ENCODE data around the gene UGT1A7.

UGT1A7 gene

DNA sequence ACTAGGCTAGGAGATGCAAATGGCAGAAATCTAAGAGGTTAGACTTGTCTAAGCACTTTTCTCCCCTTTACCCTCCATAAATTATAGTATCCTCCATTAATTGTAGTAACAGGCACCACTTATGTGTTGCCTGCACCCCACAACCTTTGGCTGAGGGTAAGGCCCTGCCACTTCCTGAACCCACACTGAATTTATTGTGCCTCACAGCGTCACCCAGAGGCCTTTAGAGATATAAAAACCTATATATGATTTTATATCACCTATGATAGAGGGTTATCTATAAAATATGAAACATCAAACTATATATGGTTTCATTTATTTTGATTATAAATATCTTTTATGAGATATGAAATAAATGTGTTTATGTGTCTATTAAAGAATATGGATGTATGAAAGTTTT, 7.4 kb upstream of the UGT1A7 start:
- Histone ChIP-seq H3K27me3 (ENCODE audit: insufficient read depth, low read length) (no peaks in the 10 kb centered on the region; the same call in 1 of the 2 replicates), H3K27ac (ENCODE audit: low read depth, low read length, poor library complexity, severe bottlenecking) (no peak overlapping the region), H3K4me3 (ENCODE audit: low read depth, low read length, poor library complexity, severe bottlenecking) (no peak overlapping the region), H3K36me3 (ENCODE audit: insufficient read depth, low read length) (no peaks in the 10 kb centered on the region), H3K4me1 (ENCODE audit: insufficient read depth, low read length, severe bottlenecking) (no peaks in the 10 kb centered on the region), H3K79me2 (ENCODE audit: insufficient read depth, low read length) (no peaks in the 10 kb centered on the region), H4K20me1 (ENCODE audit: insufficient read depth, low read length) (no peaks in the 10 kb centered on the region), H2AFZ (ENCODE audit: low read length) (no peak overlapping the region), H3F3A (ENCODE audit: insufficient read depth, low read length) (no peaks in the 10 kb centered on the region), H3K9me3 (ENCODE audit: low read length) (no peaks in the 10 kb centered on the region), H3K9me2 (ENCODE audit: low read depth, low read length) (no peaks in the 10 kb centered on the region), H3K4me2 (ENCODE audit: low read length) (no peak overlapping the region), H3K9ac (ENCODE audit: low read length) (no peak overlapping the region)
- no peak for TF ChIP-seq EZH2 (IDR thresholded peaks at IDR 0.05; ENCODE audit: borderline replicate concordance, low read length)
- TF ChIP-seq, protein P1, sequence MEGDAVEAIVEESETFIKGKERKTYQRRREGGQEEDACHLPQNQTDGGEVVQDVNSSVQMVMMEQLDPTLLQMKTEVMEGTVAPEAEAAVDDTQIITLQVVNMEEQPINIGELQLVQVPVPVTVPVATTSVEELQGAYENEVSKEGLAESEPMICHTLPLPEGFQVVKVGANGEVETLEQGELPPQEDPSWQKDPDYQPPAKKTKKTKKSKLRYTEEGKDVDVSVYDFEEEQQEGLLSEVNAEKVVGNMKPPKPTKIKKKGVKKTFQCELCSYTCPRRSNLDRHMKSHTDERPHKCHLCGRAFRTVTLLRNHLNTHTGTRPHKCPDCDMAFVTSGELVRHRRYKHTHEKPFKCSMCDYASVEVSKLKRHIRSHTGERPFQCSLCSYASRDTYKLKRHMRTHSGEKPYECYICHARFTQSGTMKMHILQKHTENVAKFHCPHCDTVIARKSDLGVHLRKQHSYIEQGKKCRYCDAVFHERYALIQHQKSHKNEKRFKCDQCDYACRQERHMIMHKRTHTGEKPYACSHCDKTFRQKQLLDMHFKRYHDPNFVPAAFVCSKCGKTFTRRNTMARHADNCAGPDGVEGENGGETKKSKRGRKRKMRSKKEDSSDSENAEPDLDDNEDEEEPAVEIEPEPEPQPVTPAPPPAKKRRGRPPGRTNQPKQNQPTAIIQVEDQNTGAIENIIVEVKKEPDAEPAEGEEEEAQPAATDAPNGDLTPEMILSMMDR (IDR thresholded peaks at IDR 0.05; ENCODE audit: low read length) = peak; percentile 27; the same call in 1 of the 2 replicates

DNA sequence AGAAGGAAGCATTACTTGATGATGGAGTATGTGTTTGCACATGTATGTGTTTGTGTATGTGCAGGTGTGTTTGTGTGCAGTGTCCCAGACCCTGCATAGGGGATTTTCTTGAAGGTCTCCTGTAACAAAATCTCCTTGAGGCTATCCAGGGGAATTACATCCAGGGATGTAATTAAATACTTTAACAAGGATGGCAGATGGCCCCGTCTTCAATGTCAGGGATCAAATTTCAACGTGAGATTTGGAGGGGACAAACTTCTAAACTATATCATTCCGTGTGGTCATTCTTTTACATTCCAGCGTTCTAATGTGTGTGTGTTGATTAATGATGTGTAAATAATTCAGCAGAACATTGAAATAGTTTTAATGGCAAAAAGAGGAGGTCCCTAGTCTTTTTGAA, 6.7 kb upstream of the UGT1A7 start:
- Histone ChIP-seq H4K20me1 (ENCODE audit: insufficient read depth, low read length) (no peaks in the 10 kb centered on the region), H3K9me2 (ENCODE audit: low read depth, low read length) (no peaks in the 10 kb centered on the region)
- TF ChIP-seq, protein P1 (IDR thresholded peaks at IDR 0.05; ENCODE audit: low read length) = no peak
- TF ChIP-seq EZH2 (IDR thresholded peaks at IDR 0.05; ENCODE audit: borderline replicate concordance, low read length) = no peak

DNA sequence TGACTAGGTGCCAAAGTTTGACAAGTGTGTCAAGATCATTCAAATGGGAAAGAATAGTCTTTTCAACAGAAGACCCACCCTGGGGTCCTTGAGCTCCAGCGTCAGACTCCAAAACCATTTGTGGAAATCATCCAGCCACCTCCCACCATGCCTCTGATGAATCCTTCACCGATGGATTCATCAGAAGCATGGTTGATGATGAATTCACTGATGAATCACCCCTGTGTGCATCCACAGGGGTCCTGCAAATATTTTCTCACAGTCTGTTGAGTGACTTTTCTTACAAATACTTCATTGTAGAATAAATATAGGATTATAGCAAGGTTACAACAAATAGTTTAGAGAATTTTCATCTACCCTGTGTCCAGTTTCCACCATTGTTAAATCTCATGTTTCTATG, 5.7 kb upstream of the UGT1A7 start:
- Histone ChIP-seq H3K9me2 (ENCODE audit: low read depth, low read length) (no peaks in the 10 kb centered on the region), H3K79me2 (ENCODE audit: insufficient read depth, low read length) (no peaks in the 10 kb centered on the region), H3K4me1 (ENCODE audit: insufficient read depth, low read length, severe bottlenecking) (no peaks in the 10 kb centered on the region), H3K9me3 (ENCODE audit: low read length) (no peaks in the 10 kb centered on the region), H3K27ac (ENCODE audit: low read depth, low read length, poor library complexity, severe bottlenecking) (no peak overlapping the region), H3K4me2 (ENCODE audit: low read length) (no peak overlapping the region), H3F3A (ENCODE audit: insufficient read depth, low read length) (no peaks in the 10 kb centered on the region), H3K9ac (ENCODE audit: low read length) (no peak overlapping the region), H3K36me3 (ENCODE audit: insufficient read depth, low read length) (no peaks in the 10 kb centered on the region), H2AFZ (ENCODE audit: low read length) (no peak overlapping the region), H3K4me3 (ENCODE audit: low read depth, low read length, poor library complexity, severe bottlenecking) (no peak overlapping the region), H4K20me1 (ENCODE audit: insufficient read depth, low read length) (no peaks in the 10 kb centered on the region), H3K27me3 (ENCODE audit: insufficient read depth, low read length) (no peaks in the 10 kb centered on the region; the same call in 1 of the 2 replicates)
- TF ChIP-seq, protein P1 (IDR thresholded peaks at IDR 0.05; ENCODE audit: low read length) = no peak

More for the DNA sequence above, 6.7 kb upstream of the UGT1A7 start:
- H3F3A ChIP-seq (ENCODE audit: insufficient read depth, low read length) = no peaks in the 10 kb centered on the region
- no peak overlapping the region for H3K27ac ChIP-seq (ENCODE audit: low read depth, low read length, poor library complexity, severe bottlenecking)
- H3K4me1 ChIP-seq (ENCODE audit: insufficient read depth, low read length, severe bottlenecking) = no peaks in the 10 kb centered on the region
- H3K4me2 ChIP-seq (ENCODE audit: low read length) = no peak overlapping the region
- no peak overlapping the region for H3K9ac ChIP-seq (ENCODE audit: low read length)
- no peaks in the 10 kb centered on the region for H3K36me3 ChIP-seq (ENCODE audit: insufficient read depth, low read length)
- H3K79me2 ChIP-seq (ENCODE audit: insufficient read depth, low read length) = no peaks in the 10 kb centered on the region
- no peak overlapping the region for H2AFZ ChIP-seq (ENCODE audit: low read length)
- H3K9me3 ChIP-seq (ENCODE audit: low read length) = no peaks in the 10 kb centered on the region
- no peaks in the 10 kb centered on the region; the same call in 1 of the 2 replicates for H3K27me3 ChIP-seq (ENCODE audit: insufficient read depth, low read length)
- H3K4me3 ChIP-seq (ENCODE audit: low read depth, low read length, poor library complexity, severe bottlenecking) = no peak overlapping the region
